GM12875 (cell line): ENCODE results near the gene ENTPD7.
"Not testable (repeated sequence)": the region's sequence is repeated elsewhere in the genome, so short reads cannot be mapped to it uniquely, and the experiment has no call there.

Experiments used
- H3K4me3 ChIP-seq: one replicate; pipeline ENCODE4 v1.5.1; 2011; ENCODE audit warnings: low read depth, low read length, control low read depth
- TF ChIP-seq, protein P1 (sequence below): IDR thresholded peaks from 2 replicates; pipeline ENCODE4 v1.5.1; 2011; ENCODE audit warnings: low read depth, mild to moderate bottlenecking, control low read depth, inconsistent platforms, low read length, moderate library complexity, borderline replicate concordance; ENCODE audit not compliant: insufficient read depth

The ENTPD7 gene

GRCh38 chr10:99733366-99733765, 74.1 kb downstream of the ENTPD7 start:
- H3K4me3 ChIP-seq, result no peak overlapping the region
- TF ChIP-seq, protein P1, sequence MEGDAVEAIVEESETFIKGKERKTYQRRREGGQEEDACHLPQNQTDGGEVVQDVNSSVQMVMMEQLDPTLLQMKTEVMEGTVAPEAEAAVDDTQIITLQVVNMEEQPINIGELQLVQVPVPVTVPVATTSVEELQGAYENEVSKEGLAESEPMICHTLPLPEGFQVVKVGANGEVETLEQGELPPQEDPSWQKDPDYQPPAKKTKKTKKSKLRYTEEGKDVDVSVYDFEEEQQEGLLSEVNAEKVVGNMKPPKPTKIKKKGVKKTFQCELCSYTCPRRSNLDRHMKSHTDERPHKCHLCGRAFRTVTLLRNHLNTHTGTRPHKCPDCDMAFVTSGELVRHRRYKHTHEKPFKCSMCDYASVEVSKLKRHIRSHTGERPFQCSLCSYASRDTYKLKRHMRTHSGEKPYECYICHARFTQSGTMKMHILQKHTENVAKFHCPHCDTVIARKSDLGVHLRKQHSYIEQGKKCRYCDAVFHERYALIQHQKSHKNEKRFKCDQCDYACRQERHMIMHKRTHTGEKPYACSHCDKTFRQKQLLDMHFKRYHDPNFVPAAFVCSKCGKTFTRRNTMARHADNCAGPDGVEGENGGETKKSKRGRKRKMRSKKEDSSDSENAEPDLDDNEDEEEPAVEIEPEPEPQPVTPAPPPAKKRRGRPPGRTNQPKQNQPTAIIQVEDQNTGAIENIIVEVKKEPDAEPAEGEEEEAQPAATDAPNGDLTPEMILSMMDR, result no peak

DNA sequence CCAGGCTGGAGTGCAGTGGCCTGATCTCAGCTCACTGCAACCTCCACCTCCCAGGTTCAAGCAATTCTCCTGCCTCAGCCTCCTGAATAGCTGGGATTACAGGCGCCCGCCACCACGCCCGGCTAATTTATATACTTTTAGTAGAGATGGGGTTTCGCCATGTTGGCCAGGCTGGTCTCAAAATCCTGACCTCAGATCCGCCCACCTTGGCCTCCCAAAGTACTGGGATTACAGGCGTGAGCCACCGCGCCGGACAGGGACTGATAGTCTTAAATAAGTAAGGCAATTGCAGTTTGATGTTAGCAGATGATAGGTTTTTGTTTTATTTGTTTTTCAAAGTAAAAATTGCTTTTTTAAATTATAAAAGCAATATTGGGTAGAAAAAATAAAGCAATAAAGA, 74.8 kb downstream of the ENTPD7 start:
- H3K4me3 ChIP-seq, result not testable (repeated sequence)

DNA sequence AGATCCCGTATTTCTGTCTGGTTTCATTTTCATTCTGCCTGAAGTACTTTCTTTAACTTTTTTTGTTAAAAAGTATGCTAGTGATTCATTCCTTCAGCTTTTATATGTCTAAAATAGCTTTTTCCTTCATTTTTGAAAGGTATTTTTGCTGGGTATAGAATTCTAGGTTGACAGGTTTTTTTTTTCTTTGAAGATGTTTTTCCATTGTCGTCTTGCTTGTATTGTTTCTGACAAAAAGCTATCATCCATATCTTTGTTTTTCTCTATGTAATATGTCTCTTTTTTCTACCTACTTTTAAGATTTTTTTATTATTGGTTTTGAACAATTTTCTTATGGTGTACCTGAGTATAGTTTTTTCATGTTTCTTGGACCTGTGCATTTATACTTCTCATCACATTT, 81.0 kb downstream of the ENTPD7 start:
- TF ChIP-seq, protein P1, result no peak
- no peak overlapping the region for H3K4me3 ChIP-seq

DNA sequence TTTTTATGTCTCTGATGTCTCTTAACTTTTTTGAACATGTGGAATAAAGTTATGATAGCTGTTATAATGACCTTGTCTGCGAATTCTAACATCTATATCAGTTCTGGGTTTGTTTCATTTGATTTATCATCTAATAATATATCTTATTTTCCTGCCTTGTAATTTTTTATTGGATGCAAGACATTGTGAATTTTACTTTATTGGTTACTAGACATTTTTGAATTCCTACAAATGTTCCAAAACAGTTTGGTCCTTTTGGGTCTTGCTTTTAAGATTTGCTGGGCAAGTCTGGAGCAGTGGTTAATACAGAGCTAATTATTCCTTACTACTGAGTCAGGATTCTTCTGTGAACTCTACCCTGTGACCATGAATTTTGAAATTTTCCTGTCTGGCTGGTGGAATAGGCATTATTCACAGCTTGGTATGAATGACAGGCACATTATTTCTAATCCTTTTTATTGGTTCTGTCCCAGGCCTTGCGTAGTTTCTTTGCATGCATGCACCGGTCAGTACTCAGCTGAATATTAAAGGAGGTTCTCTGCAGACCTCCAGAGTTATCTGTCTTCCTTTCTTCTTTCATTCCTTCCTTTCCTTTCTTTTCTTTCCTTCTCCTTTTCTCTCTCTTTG, 81.7 kb downstream of the ENTPD7 start:
- H3K4me3 ChIP-seq, result no peak overlapping the region
- TF ChIP-seq, protein P1, result no peak

GRCh38 chr10:99742254-99742653, 82.9 kb downstream of the ENTPD7 start:
- H3K4me3 ChIP-seq, result no peak overlapping the region
- TF ChIP-seq, protein P1, result no peak

- H3K4me3 ChIP-seq, result no peak overlapping the region
- TF ChIP-seq, protein P1, result no peak
These were observed 83.4 kb downstream of the ENTPD7 start for GRCh38 chr10:99742701-99743100.

GRCh38 chr10:99743841-99744240, 84.5 kb downstream of the ENTPD7 start:
- TF ChIP-seq, protein P1, result no peak

DNA sequence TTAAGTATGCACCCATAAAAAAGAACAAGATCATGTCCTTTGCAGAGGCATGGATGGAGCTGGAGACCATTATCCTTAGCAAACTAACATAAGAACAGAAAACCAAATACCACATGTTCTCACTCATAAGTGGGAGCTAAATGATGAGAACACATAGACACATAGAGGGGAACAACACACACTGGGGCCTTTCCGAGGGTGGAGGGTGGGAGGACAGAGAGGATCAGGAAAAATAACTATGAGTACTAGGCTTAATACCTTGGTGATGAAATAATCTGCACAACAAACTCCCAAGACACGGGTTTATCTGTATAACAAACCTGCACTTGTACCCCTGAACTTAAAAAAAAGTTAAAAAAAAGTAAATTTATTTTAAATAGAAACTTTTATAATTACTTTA, 86.9 kb downstream of the ENTPD7 start:
- not testable (repeated sequence) for H3K4me3 ChIP-seq

More at GRCh38 chr10:99743841-99744240, 84.5 kb downstream of the ENTPD7 start:
- H3K4me3 ChIP-seq, result no peak overlapping the region
